MCF 10A (cell line): ENCODE results near the gene IQCH. TPM values are rescaled to one million over a fixed set of nuclear protein-coding genes. Genes with fewer than 3 reads are reported as not detected.

ENCODE experiments used
- BruUV-seq: library from RNA; stranded (reverse); fragments of 400-500 nt; replicated peaks from 2 replicates; lab custom pipeline; 2021; lab: Mats Ljungman, UMichigan
- CTCF ChIA-PET: fragments of 300-600 bp; sonication (Branson Sonifier 250); formaldehyde crosslinking; extraction: SDS; loops from one replicate; lab custom pipeline; 2021; ENCODE audit warnings: antibody characterized with exemption, inconsistent platforms; lab: Yijun Ruan, JAX
- POLR2A ChIA-PET: fragments of 300-600, 350-650 bp; sonication (Branson Sonifier 250); formaldehyde crosslinking; extraction: SDS; loops from one replicate; lab custom pipeline; 2020; ENCODE audit warnings: antibody characterized with exemption, inconsistent platforms; lab: Yijun Ruan, JAX
- DNase-seq: peaks from one replicate; pipeline ENCODE4 v3.0.0-alpha.2; 2018; ENCODE audit not compliant: unreplicated experiment
- H3K27ac Mint-ChIP-seq: one replicate; pipeline ENCODE4 v1.8.0; 2022; ENCODE audit warnings: mild to moderate bottlenecking, low read depth, mixed read lengths; ENCODE audit not compliant: unreplicated experiment
- H3K27me3 Mint-ChIP-seq: one replicate; pipeline ENCODE4 v1.8.0; 2022; ENCODE audit warnings: mixed read lengths; ENCODE audit not compliant: insufficient read depth, unreplicated experiment
- H3K36me3 Mint-ChIP-seq: one replicate; pipeline ENCODE4 v1.8.0; 2022; ENCODE audit warnings: mild to moderate bottlenecking, moderate library complexity, mixed read lengths; ENCODE audit not compliant: insufficient read depth, unreplicated experiment
- H3K4me1 Mint-ChIP-seq: one replicate; pipeline ENCODE4 v1.8.0; 2022; ENCODE audit warnings: mixed read lengths; ENCODE audit not compliant: insufficient read depth, unreplicated experiment
- H3K4me3 Mint-ChIP-seq: one replicate; pipeline ENCODE4 v1.8.0; 2022; ENCODE audit warnings: mild to moderate bottlenecking, moderate library complexity, mixed read lengths; ENCODE audit not compliant: unreplicated experiment
- H3K9me3 Mint-ChIP-seq: one replicate; pipeline ENCODE4 v1.8.0; 2022; ENCODE audit warnings: mixed read lengths; ENCODE audit not compliant: unreplicated experiment
- CTCF ChIP-seq: fragments of 200-600 bp; IDR thresholded peaks from one replicate; pipeline ENCODE4 v1.8.0; 2022; ENCODE audit warnings: antibody characterized with exemption, mild to moderate bottlenecking; ENCODE audit not compliant: unreplicated experiment
- intact Hi-C: fragments of 100-400 bp; cut with micrococcal nuclease; formaldehyde crosslinking; loops from 2 replicates; pipeline ENCODE4 v1.14.1; 2022
- total RNA-seq: library from RNA; stranded (reverse); gene quantifications from 2 replicates; pipeline ENCODE4 v1.2.3, GENCODE V29; 2022

IQCH gene
- total RNA-seq, 1 experiment from 2014 or later = 5.0 TPM

DNA sequence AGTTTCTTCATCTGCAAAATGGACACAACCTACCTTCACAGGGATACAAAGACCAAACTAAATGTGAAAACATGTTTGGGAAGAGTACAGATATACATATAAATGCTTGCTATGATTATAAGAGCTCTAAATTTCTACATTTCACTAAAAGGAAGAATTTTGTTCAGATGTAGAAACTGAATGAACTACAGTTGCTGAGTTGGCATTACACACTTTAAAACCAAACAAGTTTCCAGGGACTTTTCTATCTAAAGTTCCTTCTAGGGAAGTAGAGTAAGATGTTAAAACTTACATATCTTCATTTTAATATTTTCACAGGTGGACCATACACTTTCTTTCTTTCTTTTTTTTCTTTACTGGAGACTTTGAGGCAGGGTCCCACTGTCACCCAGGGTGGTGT is 4.8 kb upstream of the IQCH start:
- H3K9me3 Mint-ChIP-seq = no peaks in the 10 kb centered on the region
- H3K4me1 Mint-ChIP-seq = peaks cover 19% of the 10 kb centered on the region
- POLR2A ChIA-PET = interaction anchor here (0.9 kb wide), 2 partner anchors 9 to 100 kb away, joined by 4 to 5 read pairs; no protein-coding TSS in a partner anchor
- no TSS peak for BruUV-seq
- H3K27ac Mint-ChIP-seq = no peak overlapping the region
- peaks cover 16% of the 10 kb centered on the region for H3K36me3 Mint-ChIP-seq
- no peaks in the 10 kb centered on the region for H3K27me3 Mint-ChIP-seq
- CTCF ChIA-PET = no interaction called here
- no peak overlapping the region for H3K4me3 Mint-ChIP-seq
- no peak for DNase-seq
- intact Hi-C loops = loop anchor here (5.0 kb wide), 1 partner anchor 183 kb away; the partner anchor contains the start of gene SMAD3
- no peak for TF ChIP-seq CTCF

GRCh38 chr15:67251318-67251717 is 3.3 kb upstream of the IQCH start:
- CTCF ChIA-PET = interaction anchor here (1.4 kb wide), 1 partner anchor 11 kb away, joined by 6 read pairs; no protein-coding TSS in a partner anchor
- Mint-ChIP-seq H3K36me3 (peaks cover under 1% of the 10 kb centered on the region), H3K9me3 (no peaks in the 10 kb centered on the region), H3K4me3 (no peak overlapping the region), H3K27ac (peak overlapping the region; percentile 19), H3K27me3 (no peaks in the 10 kb centered on the region), H3K4me1 (peaks cover 19% of the 10 kb centered on the region)
- no TSS peak for BruUV-seq
- intact Hi-C loops = loop anchor here (5.0 kb wide), 1 partner anchor 184 kb away; the partner anchor contains the start of gene SMAD3
- DNase-seq = no peak
- POLR2A ChIA-PET = interaction anchor here (0.6 to 1.5 kb wide), 4 partner anchors 10 to 104 kb away, joined by 3 to 4 read pairs (median 3); no protein-coding TSS in a partner anchor
- TF ChIP-seq CTCF = no peak

- intact Hi-C loops = loop anchor here (5.0 kb wide), 1 partner anchor 186 kb away; the partner anchor contains the start of gene SMAD3
- H3K27me3 Mint-ChIP-seq = no peaks in the 10 kb centered on the region
- peak overlapping the region; percentile 97 for H3K4me3 Mint-ChIP-seq
- peaks cover 19% of the 10 kb centered on the region for H3K4me1 Mint-ChIP-seq
- peak overlapping the region; percentile 99 for H3K27ac Mint-ChIP-seq
- no TSS peak for BruUV-seq
- peak; percentile 29 for DNase-seq
- CTCF ChIA-PET = no interaction called here
- H3K9me3 Mint-ChIP-seq = no peaks in the 10 kb centered on the region
- POLR2A ChIA-PET = interaction anchor here (0.6 to 3.9 kb wide), 9 partner anchors 9 to 204 kb away, joined by 3 to 42 read pairs (median 11); no protein-coding TSS in a partner anchor
- TF ChIP-seq CTCF = no peak
- H3K36me3 Mint-ChIP-seq = no peaks in the 10 kb centered on the region
Observed at GRCh38 chr15:67253101-67253500, 1.5 kb upstream of the IQCH start.

DNA sequence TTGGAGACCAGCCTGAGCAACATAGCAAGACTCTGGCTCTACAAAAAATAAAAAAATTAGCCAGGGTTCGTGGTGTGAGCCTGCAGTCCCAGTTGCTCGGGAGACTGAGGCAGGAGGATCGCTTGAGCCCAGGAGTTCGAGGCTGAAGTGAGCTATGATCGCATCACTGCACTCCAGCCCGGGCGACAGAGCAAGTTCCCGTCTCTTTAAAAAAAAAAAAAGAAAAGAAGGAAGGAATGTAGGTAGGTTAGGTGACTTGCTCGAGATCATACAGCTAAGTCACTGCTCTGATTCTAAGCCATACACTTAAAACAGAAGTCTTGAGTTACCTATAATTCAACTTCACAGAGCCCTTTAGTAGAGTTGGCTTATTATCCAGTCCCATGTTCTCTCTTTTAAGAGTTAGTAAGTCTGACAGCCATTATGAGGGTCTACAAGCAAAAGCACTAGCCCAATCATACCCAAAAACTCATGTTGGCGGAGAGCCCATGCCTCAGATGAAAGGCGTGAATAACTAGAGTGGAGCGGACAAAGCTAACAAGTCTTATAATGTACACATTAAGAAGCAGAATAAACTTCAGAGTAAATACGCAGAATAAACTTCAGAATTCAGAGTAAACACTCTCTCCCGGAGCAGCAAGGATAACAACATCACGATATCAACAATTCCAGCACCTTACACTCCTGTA is 893 bp upstream of the IQCH start:
- DNase-seq = peak; percentile 44
- CTCF ChIA-PET = interaction anchor here (1.0 kb wide), 1 partner anchor 307 kb away, joined by 3 read pairs; no protein-coding TSS in a partner anchor

More for the DNA sequence above, 893 bp upstream of the IQCH start:
- POLR2A ChIA-PET = interaction anchor here (0.6 to 3.9 kb wide), 20 partner anchors 8 to 370 kb away, joined by 3 to 42 read pairs (median 4); no protein-coding TSS in a partner anchor
- no peak for TF ChIP-seq CTCF
- Mint-ChIP-seq H3K27me3 (no peaks in the 10 kb centered on the region), H3K9me3 (no peaks in the 10 kb centered on the region), H3K27ac (peak overlapping the region; percentile 99), H3K4me1 (peaks cover 19% of the 10 kb centered on the region), H3K36me3 (no peaks in the 10 kb centered on the region), H3K4me3 (peak overlapping the region; percentile 97)
- TSS peak; percentile 53 for BruUV-seq
- intact Hi-C loops = loop anchor here (5.0 kb wide), 1 partner anchor 186 kb away; the partner anchor contains the start of gene SMAD3
